Fibroblast of skin of back (primary cell): ENCODE data around the gene TPRG1.

ENCODE experiments used
- DNase-seq: peaks from one replicate; pipeline ENCODE4 v3.0.0-alpha.2; 2013

Gene TPRG1

DNA sequence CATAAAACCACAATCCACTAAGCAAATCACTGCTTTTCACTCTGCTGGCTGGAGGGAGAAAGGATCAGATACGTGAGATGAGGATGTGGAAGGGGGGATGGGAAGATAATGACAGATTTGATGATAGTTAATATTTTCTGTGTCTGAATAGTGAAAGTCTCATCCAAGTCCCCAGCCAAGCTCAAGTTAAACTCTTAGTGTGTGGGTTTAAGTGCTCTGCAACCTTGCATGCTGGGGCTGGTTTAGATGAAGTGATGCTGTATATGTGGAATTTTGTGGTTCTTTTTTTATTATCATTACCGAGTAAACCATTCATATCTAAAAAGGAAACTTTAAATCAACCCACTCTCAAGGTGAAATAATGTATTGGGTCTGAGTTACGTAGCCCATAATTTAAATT lies 111.0 kb downstream of the TPRG1 start:
- DNase-seq: no peak

DNA sequence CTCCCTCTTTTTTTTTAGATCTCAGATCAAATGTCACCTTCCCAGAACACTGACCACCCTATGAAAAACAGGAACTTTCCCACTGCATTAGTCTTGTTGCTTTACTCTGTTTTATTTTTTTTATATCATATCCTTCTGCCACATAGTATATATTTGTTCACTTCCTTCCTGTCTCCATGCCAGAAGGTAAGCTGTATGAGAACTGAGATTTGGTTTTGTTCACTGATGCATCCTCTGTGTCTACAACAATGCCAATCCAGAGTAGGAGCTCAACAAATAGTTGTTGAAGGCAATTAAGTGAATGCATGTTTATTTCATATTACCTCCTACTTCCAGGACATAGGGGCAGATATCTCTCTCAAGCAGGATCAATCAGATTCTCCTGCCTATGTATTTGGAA lies 114.4 kb downstream of the TPRG1 start:
- DNase-seq: no peak

DNA sequence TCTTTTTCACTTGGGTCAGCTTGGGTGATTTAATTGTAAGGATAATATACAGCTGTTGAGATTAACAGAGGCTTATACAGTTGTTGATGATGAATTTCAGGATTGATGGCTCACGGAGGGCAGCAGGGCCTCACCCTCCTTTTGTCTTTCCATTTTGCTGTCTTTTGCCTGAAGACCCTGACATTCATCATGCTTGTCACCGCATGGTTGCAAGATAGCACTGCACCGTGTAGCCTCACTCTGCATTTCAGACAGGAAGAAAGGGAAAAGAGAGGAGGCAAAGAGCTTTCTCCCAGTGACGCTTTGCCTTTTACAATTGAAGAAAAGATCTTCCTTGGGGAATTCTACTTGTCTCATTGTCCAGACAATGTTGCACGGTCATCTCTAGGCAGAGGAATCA lies 115.1 kb downstream of the TPRG1 start:
- no peak for DNase-seq

DNA sequence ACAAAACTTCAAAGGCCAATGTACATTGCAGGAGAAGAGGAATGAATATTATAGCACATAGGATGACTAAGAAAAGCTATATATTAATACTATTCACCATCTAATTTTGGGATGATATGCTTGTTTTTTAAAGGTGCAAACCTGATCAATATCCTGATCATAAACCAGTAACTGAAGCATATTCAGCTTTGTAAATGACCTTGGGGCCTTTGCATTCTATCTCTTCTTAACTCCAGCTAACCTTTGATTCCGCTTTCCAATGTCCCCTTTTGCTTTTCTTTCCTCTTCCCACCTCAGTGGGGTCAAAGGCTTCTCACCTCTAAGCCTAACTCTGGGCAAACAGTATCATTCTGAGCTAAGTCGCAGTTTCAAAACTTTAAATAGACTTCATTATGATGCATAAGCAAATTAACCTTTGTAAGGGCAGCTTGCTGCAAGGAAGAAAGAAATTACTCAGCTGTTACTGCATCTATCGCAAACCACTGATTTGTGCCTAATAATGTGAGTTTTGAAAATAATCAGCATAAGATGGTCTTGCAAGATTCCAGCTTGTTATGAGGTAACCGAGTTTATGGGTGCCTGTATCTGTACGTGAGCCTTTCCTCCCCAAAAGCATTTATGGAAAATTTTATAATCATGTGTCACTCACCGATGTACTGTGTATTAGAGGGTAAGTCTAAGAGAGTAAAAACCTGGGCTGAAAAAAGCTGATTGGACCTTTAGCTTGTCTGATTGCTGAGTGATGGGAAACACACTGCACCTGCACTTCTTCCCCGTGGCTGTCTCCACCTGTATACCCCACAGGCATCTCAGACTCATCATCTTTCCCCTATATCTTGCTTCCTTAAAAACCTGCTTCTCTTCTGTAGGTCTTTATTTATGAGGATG lies 116.8 kb downstream of the TPRG1 start:
- no peak for DNase-seq

DNA sequence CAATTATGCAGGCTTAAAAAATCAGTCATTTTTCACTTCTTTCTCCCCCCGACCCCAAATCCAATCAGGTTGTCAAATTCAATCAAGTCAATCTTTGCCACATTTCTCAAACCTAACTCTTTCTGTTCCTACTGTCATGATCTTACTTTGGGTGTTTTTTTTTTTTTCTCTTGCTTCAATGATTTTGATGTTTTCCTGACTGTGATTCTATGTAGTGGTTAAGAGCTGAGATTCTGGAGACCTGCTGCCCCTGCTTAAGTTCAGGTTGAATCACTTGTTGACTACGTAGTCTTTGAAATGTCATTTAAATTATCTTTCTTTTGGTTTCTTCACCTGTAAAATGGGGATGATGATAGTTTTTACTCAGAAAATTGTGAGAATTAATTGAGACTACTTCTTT lies 117.5 kb downstream of the TPRG1 start:
- DNase-seq: no peak

DNA sequence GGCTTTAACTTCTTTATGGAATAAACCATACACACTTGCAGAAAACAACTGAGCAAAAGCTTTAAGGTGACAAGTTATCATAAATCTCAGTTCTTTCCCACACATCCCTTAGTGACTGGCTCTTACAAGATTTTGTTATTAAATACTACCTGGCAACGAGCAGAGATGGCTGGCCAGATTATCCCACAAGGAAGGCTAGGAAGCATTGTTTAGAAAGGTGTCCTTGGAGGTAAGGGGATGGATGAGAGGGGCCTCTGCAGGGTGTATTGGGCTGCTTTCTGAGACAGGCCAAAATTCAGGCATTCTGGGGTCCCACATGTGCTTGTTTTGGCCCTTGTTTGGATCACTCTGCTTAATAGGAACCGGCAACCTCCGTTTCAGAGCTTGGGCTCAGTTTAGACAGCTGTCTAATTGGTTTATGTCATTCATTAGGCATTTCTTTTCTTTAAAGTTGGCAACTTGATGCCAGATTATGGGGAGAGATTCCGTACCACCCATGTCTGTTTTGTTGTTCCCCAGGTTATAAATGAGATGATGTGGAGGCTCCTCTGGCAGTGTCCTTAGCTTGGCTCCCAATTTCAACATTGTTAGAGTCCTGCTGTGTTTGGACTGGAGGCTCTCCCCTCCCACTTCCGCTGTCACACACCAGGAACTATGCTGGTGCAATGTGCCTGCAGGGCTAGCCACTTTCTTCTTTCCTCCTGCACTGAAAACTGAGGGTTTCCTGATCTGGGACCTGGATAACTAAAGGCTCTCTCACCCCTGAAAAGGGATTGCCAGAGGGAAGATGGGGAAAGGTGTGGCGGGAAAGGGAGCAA lies 121.1 kb downstream of the TPRG1 start:
- peak; percentile 30 for DNase-seq

DNA sequence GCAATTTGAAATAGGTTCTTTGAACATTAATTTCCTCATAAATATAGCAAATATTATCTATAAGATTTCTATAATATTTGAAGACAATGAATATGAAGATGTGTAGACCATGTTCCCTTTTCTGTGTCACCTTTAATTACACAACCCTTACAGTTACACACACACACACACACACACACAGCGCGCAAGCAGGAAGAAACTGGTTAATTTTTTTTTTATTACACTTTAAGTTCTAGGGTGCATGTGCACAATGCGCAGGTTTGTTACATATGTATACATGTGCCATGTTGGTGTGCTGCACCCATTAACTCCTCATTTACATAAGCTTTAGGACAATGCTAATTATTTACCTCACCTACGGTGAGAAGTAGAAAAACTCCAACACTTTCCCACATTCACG lies 122.9 kb downstream of the TPRG1 start:
- DNase-seq: no peak

DNA sequence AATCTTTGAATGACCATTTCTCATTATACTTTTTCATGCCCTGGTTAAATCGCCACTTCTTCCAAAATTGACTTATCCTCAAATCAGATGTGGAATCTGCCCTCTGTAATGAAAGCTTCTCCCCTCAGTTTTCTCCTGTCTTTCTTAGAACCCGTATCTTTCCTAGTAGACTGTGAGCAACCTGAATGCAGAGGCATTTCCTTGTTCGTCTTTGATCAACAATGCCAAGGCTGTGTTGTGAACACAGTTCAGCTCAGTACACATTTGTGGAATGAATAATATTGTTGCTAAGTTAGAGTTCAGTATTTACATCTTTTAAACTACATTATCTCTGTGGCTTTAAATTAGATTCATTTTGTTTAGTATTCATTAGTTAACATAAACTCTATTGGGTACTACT lies 123.3 kb downstream of the TPRG1 start:
- DNase-seq: no peak

DNA sequence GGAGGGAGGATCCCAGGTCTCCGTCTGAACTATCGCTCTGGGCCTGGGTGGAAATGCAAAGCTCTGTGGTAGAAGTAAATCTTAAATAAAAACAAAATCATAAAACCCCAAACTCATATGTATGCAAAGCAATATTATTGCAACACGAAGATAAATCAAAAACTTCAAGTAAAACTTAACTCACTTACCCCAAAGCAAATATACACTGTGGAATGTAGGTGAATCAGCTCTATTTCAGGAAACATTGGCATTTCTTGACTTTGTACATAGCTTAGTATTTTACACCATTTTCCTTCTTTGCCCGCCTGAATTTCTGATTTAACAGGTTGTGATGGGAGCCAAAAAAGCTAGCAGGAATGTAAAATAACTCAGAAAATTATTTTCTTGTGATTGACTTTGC lies 126.2 kb downstream of the TPRG1 start:
- DNase-seq: peak; percentile 23

DNA sequence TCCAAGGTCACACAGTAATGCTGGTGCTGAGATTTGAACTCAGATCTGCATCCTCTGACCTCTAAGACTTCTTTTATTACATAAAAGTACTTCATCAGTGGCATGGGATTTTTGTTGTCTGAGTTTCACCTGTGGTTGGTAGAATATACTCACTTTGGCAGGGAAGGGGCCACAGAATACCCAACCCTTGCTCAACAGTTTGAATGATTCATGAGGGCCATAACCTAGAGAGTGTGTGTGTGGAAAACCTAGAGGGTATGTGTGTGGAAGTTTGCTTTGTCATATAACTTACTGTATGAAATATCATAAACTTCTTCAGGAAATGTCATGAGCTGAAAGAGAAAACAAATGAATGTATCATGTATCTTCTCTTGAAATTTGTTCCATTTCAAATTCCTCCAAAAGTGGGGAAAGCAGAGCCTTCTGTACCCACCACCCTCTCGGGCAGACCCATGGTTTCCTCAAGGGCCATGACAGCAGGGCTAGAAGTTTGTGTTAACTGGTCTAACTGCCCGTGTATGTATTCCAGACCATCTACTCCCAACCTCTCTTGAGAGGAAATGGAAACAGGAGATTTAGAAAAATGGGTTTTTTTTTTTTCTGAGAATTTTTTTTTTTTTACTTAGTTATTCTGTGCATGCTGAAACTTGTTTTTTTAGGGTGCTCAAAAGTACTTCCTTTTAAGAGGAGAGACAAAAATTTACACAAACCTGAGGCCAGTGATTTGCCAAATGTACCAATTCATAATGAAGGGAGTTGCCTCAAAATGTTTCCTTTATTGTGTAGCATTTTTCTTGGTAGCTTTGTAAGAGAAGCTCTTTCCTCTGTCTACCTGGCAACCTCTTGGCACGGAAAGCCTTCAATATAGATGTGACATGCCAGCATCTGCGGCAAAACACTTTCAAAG lies 127.0 kb downstream of the TPRG1 start:
- DNase-seq: no peak

DNA sequence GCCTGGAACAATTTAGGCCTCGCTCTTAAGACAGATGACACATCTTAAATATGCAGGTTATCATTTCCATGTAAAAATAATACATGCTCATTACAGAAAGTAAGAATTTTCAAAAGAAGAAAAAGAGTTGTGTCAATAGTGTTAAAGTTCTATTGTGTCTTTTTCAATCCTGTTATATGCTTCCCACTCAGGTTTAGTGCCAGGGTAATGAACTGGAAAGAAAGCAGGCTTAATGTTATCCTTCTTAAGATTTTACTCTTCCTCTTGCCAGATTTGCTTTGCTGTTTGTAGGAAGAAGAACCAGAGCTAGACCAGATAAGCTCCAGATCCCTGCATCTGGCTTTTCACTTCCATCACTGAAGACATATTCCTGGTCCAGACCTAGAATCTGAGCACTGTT lies 128.6 kb downstream of the TPRG1 start:
- DNase-seq: no peak

DNA sequence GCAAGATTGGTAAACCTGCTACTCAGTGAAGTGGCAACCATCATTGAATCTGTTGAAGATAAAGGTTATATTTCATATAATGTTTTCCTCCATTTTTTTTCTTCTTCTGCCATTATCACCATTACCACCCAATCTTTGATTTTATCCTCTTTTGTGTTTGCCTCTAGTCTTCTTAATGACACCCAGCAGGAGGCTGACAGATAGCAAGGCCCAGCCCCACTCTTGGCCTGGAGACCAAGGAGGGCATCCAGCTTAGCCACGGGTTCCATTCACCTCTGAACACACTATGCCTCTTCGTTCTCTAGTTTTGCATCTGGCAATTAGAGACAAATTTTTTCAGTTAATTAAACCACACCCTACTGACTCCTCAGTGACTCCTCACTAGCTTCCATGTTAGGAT lies 129.7 kb downstream of the TPRG1 start:
- no peak for DNase-seq

DNA sequence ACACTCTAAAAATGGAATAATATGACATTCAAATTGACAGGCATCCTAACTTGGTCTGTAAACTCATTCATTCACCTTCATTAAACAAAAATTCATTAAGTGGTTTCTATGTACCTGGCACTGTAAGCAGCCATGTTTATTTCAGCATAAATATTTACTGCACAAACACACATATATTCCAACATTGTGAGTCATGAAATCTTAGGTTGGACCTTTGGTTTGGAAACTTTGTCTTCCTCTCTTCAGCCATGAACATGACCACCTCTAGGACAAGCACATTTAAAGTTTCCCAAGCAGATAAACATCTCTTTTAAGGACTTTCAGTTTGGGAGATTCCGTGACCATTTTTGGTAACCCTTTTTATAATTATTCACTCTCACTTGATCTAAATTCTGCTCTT lies 131.8 kb downstream of the TPRG1 start:
- DNase-seq: no peak

DNA sequence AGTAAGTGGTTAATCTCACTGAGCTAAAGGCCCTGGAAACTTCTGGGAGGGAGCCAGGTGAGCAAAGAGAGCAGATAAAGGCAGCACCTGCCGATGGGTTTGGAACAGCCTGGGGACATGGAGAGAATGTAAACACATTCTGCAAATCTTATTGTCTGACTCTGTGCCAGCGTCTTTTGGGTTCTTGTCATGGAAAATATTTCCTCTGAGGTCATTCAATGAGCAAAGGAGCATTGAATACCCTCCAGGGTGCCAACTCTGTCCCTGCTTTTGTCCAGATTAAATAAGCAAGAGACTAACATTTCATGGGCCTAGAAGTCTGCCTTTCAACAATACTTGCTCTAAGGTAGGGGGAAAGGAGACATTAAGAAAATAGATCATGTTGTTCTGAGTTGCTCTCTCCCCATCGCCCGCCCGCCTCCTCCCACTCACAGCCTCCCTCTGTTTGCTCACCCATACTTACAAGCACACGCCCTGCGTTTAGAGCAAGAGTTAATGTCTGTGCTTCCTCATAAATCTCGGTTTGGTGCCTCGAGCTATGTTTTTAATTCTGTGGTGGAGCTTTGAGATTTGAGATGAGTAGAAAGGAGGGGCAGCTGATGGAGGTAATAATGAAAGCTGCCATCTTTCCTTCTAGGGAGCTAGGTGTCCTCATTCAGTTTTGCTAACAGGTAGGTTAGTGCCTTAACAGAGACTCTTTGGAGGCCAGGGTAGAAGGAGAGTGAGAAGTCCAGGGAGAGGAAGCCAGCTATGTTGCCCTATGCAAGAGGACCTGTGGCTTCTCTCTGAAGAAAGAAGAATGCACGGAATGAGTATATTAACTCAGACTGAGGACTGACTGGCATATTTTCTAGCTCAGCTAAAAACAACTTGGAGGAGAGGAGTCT lies 132.9 kb downstream of the TPRG1 start:
- peak; percentile 71 for DNase-seq

DNA sequence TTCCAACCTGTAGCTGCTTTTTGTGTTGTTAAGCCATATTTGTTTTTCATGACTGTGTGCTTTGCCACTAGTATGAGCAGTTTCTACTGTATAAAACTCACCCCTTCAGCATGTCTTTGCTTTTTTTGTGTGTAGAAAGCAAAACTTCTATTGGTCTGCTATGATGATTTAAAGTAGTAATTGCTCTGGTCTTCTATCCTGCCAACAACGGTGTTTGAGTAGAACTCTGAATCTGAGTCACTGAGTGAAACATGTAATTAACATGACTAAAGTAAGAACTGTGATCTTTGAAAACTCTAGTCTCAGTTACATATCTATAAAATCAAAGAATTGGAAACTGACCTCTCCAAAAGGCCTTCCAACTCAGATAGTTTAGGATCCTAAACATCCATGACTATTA lies 133.6 kb downstream of the TPRG1 start:
- no peak for DNase-seq

DNA sequence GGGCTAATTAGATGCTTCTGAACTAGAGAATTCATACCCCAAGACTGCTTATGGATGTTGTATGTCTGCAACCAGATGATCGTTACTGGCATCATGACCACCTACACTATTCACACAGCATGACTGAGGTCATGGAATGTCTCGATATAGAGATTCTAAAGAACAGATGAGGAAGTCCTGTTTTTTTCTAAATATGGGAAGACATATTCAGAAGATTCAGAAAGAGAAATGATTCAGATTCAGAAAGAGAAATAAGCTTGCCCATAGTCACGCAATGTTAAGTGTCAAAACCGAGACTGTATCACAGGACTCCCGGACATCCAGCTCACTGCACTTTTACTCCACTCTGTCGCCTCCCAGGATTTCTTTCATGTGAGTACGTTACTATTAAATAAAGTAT lies 136.2 kb downstream of the TPRG1 start:
- DNase-seq: no peak

DNA sequence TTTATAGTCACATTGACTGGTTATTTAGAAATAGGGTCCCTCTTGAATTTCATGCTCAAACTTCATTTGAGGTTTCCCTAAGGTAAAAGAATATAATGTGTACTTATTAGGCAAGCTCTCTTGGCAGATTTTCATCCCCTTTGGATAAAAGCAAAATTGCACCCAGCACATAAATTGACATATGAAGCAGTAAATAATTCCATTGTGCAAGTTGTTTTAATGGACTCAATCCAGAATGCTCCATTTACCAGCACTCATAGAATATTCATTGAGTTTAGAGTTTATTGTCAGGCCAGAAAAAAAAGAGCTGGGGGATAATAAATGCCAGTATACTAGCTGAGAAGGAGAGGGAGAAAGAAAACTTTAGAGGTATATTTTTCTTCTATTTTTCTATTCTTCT lies 136.8 kb downstream of the TPRG1 start:
- DNase-seq: no peak

DNA sequence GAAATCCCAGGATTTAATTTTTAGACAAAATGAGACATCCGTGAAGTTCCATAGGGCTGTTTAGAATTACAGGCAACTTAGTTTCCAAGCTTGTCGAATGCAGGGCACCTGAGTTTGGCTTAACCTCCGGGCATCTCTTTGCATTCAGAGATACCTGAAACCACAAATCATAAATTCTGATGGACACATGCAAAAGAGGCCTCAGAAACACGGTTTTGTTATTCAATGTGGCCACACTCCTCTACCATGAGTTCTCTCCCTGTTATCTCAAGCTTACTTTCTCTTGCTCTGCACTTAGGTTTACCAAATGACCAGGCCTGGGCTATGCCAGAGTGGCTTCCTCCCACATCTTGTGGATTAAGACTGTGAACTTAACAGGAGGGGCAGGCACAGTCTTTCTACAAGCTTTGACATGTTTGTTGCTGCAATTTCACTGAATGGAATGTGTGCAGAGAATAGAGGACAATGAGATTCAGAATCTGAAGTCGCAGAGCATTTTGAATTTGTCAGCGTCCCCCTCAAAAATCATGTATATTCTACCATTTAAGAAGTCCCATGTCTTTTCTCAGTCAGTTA lies 137.7 kb downstream of the TPRG1 start:
- DNase-seq: no peak

DNA sequence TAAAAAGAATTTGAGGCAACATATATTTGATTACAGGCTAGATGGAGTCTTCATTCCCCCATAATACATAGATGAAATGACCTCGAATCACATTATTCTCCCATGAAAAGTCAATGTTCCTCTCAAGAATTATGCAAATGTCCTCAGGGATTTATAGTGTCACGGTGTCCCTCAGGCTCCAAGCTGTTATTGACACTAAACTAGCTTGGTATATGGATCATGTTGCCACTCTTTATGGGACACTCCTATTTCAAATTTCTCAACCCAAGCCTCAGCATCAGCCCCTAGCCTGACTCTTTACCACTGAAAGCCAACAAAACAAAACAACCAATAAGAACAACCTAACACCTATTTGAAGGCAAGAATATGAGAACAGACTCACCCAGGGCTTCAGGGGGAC lies 139.8 kb downstream of the TPRG1 start:
- DNase-seq: no peak

DNA sequence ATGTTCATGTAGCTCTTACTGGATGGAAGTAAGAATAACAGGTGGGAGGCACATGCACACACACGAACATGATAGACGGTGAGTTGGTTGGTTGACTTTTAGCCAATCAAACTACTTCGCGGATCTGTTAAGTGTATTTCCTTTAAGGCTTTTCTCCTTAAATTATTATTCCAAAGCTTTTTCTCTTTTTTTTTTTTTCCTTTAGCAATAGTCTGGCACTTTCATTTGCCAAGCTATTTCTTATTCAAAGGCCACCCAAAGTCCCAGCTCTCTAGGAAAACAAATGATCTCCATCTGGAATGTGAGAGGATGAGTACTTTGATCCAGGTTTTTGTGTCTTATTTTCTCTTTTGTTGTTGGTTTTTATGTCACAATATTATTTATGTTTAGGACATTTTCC lies 141.1 kb downstream of the TPRG1 start:
- no peak for DNase-seq

DNA sequence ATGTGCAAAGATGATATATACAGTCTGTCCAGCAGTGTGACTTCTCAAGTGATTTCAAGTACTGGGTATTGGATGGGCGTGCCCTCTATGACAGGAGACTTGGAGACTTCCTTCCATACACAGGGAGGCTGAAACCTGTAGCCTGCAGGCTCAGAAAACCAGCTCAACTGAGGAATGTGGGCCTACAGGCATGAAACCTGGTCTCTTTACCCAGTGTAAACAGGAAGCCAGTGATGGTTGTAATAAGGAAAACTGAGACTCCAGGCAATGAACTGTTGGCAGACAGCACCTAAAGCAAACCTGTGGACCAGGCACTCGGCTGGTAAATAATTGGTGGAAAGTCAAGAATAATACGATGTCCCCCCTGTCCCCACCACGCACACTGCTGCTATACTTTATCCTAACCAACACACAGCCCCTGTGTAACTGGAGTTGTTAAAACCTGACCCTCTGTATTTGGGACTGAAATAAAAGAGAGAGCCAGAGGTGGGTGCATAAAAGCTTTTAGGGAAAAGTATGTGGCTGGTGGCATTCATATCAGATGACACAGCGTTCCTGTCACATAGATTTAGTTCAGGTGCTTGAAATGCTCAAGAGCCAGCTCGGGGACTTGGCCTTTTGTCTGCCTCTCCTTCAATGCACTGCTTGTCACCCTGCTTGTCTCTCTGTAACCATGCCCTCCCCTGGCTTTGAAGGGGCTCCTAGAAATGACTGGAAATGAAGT lies 144.7 kb downstream of the TPRG1 start:
- no peak for DNase-seq
